Endothelial cell of umbilical vein (primary cell): ENCODE data around the gene SETBP1.

Experiments
- CTCF ChIP-seq, 2 donors: IDR thresholded peaks; 1 replicate in 1 of 2; 2 replicates in 1 of 2; pipeline ENCODE4 v1.5.1; 2011; ENCODE audit warnings: low read length in 2 of 2, mild to moderate bottlenecking in 2 of 2, moderate library complexity in 2 of 2, control low read depth in 1 of 2, inconsistent platforms in 1 of 2, low read depth in 1 of 2; ENCODE audit not compliant: insufficient read depth in 1 of 2; ENCODE audit errors: extremely low read depth in 1 of 2
- EZH2 ChIP-seq: IDR thresholded peaks from 2 replicates; pipeline ENCODE4 v1.6.1; 2012; ENCODE audit warnings: borderline replicate concordance, low read depth, mild to moderate bottlenecking, moderate library complexity, low read length, inconsistent platforms; ENCODE audit not compliant: severe bottlenecking
- FOS ChIP-seq: IDR thresholded peaks from 2 replicates; pipeline ENCODE4 v1.6.1; 2011; ENCODE audit warnings: mild to moderate bottlenecking, low read length, moderate library complexity, borderline replicate concordance; ENCODE audit not compliant: insufficient read depth
- MAX ChIP-seq: IDR thresholded peaks from 2 replicates; pipeline ENCODE4 v1.6.1; 2011; ENCODE audit not compliant: insufficient read depth, insufficient read length

- TF ChIP-seq CTCF (IDR thresholded peaks at IDR 0.05; ENCODE audit: extremely low read depth in 1 of 2, insufficient read depth in 1 of 2, low read depth in 1 of 2, low read length in 2 of 2) (no peak), EZH2 (no peak), FOS (no peak), MAX (no peak)
Measured at GRCh38 chr18:44912740-44913478, 232.2 kb downstream of the SETBP1 start.
